MM.1S (cell line): Measurements from ENCODE around the gene TAPT1.

Source experiments
- DNase-seq: peaks from one replicate; pipeline ENCODE4 v3.0.0-alpha.2; 2015
- H2AFZ ChIP-seq: fragments of 300-600 bp; sonication (generic); 2 replicates; pipeline ENCODE4 v1.6.0; 2016; ENCODE audit warnings: antibody characterized with exemption, low read length
- H3F3A ChIP-seq: fragments of 300-600 bp; sonication (generic); 2 replicates; pipeline ENCODE4 v1.6.1; 2016; ENCODE audit warnings: mild to moderate bottlenecking, antibody characterized with exemption, low read length, moderate library complexity, mixed read lengths; ENCODE audit not compliant: insufficient read depth
- H3K27ac ChIP-seq: fragments of 300-600 bp; sonication (generic); 2 replicates; pipeline ENCODE4 v1.5.1; 2016; ENCODE audit warnings: mild to moderate bottlenecking, low read length
- H3K27me3 ChIP-seq: fragments of 300-600 bp; sonication (generic); replicated peaks from 2 replicates; pipeline ENCODE4 v1.6.0; 2016; ENCODE audit warnings: low read length; ENCODE audit not compliant: insufficient read depth
- H3K36me3 ChIP-seq: fragments of 300-600 bp; sonication (generic); replicated peaks from 2 replicates; pipeline ENCODE4 v1.6.1; 2016; ENCODE audit warnings: mild to moderate bottlenecking, low read length, mixed read lengths; ENCODE audit not compliant: insufficient read depth
- H3K4me1 ChIP-seq: fragments of 300-600 bp; sonication (generic); 2 replicates; pipeline ENCODE4 v1.6.1; 2016; ENCODE audit warnings: low read length, mixed read lengths
- H3K4me2 ChIP-seq: fragments of 300-600 bp; sonication (generic); 2 replicates; pipeline ENCODE4 v1.6.0; 2016; ENCODE audit warnings: low read depth, low read length
- H3K4me3 ChIP-seq: fragments of 300-600 bp; sonication (generic); 2 replicates; pipeline ENCODE4 v1.5.1; 2016; ENCODE audit warnings: low read length, mixed read lengths
- H3K79me2 ChIP-seq: fragments of 300-600 bp; sonication (generic); 2 replicates; pipeline ENCODE4 v1.6.1; 2016; ENCODE audit warnings: mixed run types, low read length, mixed read lengths
- H3K9ac ChIP-seq: fragments of 300-600 bp; sonication (generic); 2 replicates; pipeline ENCODE4 v1.6.1; 2016; ENCODE audit warnings: low read length, mixed read lengths
- H3K9me2 ChIP-seq: fragments of 300-600 bp; sonication (generic); replicated peaks from 2 replicates; pipeline ENCODE4 v1.6.1; 2016; ENCODE audit warnings: mild to moderate bottlenecking, low read length, mixed read lengths; ENCODE audit not compliant: insufficient read depth
- H3K9me3 ChIP-seq: fragments of 300-600 bp; sonication (generic); replicated peaks from 2 replicates; pipeline ENCODE4 v1.6.1; 2016; ENCODE audit warnings: mild to moderate bottlenecking, low read length, mixed read lengths; ENCODE audit not compliant: insufficient read depth
- H4K20me1 ChIP-seq: fragments of 300-600 bp; sonication (generic); 2 replicates; pipeline ENCODE4 v1.6.1; 2016; ENCODE audit warnings: mild to moderate bottlenecking, low read length, moderate library complexity, mixed read lengths; ENCODE audit not compliant: insufficient read depth
- CTCF ChIP-seq: fragments of 300-600 bp; sonication (generic); IDR thresholded peaks from 2 replicates; pipeline ENCODE4 v1.5.1; 2016; ENCODE audit warnings: antibody characterized with exemption, low read length, mixed read lengths
- EZH2 ChIP-seq: fragments of 300-600 bp; sonication (generic); optimal IDR thresholded peaks from 2 replicates; pipeline ENCODE3; 2017; ENCODE audit warnings: low read depth, mild to moderate bottlenecking, antibody characterized with exemption, low read length, mixed read lengths
- EZH2phosphoT487 ChIP-seq: fragments of 300-600 bp; sonication (generic); IDR thresholded peaks from 2 replicates; pipeline ENCODE4 v1.6.1; 2018; ENCODE audit warnings: antibody characterized with exemption, low read length

Gene TAPT1

GRCh38 chr4:16117164-16117563 lies 109.1 kb downstream of the TAPT1 start:
- Histone ChIP-seq H3K9me3 (no peaks in the 10 kb centered on the region), H3K4me3 (no peak overlapping the region), H2AFZ (no peak overlapping the region), H3F3A (no peaks in the 10 kb centered on the region), H3K36me3 (no peaks in the 10 kb centered on the region), H3K9ac (no peak overlapping the region), H3K27me3 (no peaks in the 10 kb centered on the region), H4K20me1 (no peaks in the 10 kb centered on the region), H3K4me1 (no peaks in the 10 kb centered on the region), H3K79me2 (no peaks in the 10 kb centered on the region), H3K27ac (no peak overlapping the region), H3K9me2 (no peaks in the 10 kb centered on the region), H3K4me2 (no peak overlapping the region)
- TF ChIP-seq CTCF: no peak
- TF ChIP-seq EZH2: no peak
- TF ChIP-seq EZH2phosphoT487: no peak
- no peak for DNase-seq

GRCh38 chr4:16116493-16116990 lies 109.7 kb downstream of the TAPT1 start:
- H3K27me3 ChIP-seq: no peaks in the 10 kb centered on the region
- H3K4me3 ChIP-seq: no peak overlapping the region
- H3K9me3 ChIP-seq: no peaks in the 10 kb centered on the region
- no peaks in the 10 kb centered on the region for H3K4me1 ChIP-seq
- no peaks in the 10 kb centered on the region for H3K36me3 ChIP-seq
- DNase-seq: no peak
- no peak overlapping the region for H3K27ac ChIP-seq
- H3F3A ChIP-seq: no peaks in the 10 kb centered on the region
- no peak overlapping the region for H3K4me2 ChIP-seq
- no peak overlapping the region for H2AFZ ChIP-seq
- no peaks in the 10 kb centered on the region for H4K20me1 ChIP-seq
- no peaks in the 10 kb centered on the region for H3K9me2 ChIP-seq
- no peaks in the 10 kb centered on the region for H3K79me2 ChIP-seq
- TF ChIP-seq EZH2phosphoT487 (no peak), EZH2 (no peak), CTCF (no peak)
- H3K9ac ChIP-seq: no peak overlapping the region

GRCh38 chr4:16116019-16116418 lies 110.3 kb downstream of the TAPT1 start:
- TF ChIP-seq EZH2phosphoT487: no peak
- TF ChIP-seq EZH2: no peak
- TF ChIP-seq CTCF: no peak
- Histone ChIP-seq H3K9me3 (no peaks in the 10 kb centered on the region), H3K27ac (no peak overlapping the region), H3K27me3 (no peaks in the 10 kb centered on the region), H3K9ac (no peak overlapping the region), H3K4me1 (no peaks in the 10 kb centered on the region), H2AFZ (no peak overlapping the region), H3K79me2 (no peaks in the 10 kb centered on the region), H3K36me3 (no peaks in the 10 kb centered on the region), H3K4me2 (no peak overlapping the region), H3F3A (no peaks in the 10 kb centered on the region), H4K20me1 (no peaks in the 10 kb centered on the region), H3K4me3 (no peak overlapping the region), H3K9me2 (no peaks in the 10 kb centered on the region)
- DNase-seq: no peak
